ENCODE measurements around the gene TMEM263. TPM values are rescaled to one million over a fixed set of nuclear protein-coding genes. Genes with fewer than 3 reads are reported as not detected.

The TMEM263 gene
- total RNA-seq, 2 experiments from 2014 or later, result 34.1 to 60.0 TPM

DNA sequence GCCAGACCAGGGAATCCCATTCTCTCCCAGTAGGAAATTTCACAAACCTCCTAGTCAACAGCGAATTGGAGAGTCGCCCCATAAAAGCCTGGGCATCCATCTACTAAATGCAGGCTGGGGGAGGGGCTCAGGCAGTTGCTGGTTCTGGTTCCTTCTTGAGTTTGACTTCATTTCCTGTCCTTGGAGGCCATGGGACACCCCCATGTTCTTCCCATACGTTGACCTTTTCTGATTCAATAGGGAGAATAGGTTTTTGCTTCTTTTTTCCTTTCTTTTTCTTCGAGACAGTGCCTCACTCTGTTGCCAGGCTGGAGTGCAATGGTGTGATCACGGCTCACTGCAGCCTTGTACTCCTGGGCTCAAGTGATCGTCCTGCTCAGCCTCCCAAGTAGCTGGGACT, 44.1 kb upstream of the TMEM263 start:
- Histone ChIP-seq H3K4me3 (ENCODE audit: low read depth, low read length, poor library complexity, severe bottlenecking) (no peak overlapping the region), H3K27ac (ENCODE audit: low read depth, low read length, poor library complexity, severe bottlenecking) (no peak overlapping the region), H2AFZ (ENCODE audit: low read length) (no peak overlapping the region), H3K79me2 (ENCODE audit: insufficient read depth, low read depth, low read length) (no peaks in the 10 kb centered on the region), H3K36me3 (ENCODE audit: insufficient read depth, low read length) (no peaks in the 10 kb centered on the region), H3K4me2 (ENCODE audit: low read length) (no peak overlapping the region), H4K20me1 (ENCODE audit: insufficient read depth, low read length) (no peaks in the 10 kb centered on the region), H3K9me3 (ENCODE audit: low read length) (no peaks in the 10 kb centered on the region), H3K4me1 (ENCODE audit: insufficient read depth, low read length, poor library complexity, severe bottlenecking) (peaks cover 11% of the 10 kb centered on the region), H3K9me2 (ENCODE audit: insufficient read depth, low read length) (no peaks in the 10 kb centered on the region)
- intact Hi-C loops (cut with micrococcal nuclease; ENCODE audit: unreplicated experiment), result loop anchor here (10.0 kb wide), 1 partner anchor 557 kb away; the partner anchor contains the start of gene POLR3B
- ChIA-PET CTCF (ENCODE audit: unreplicated experiment) (no interaction called here), POLR2A (interaction anchor here (0.6 kb wide), 1 partner anchor 498 kb away, joined by 4 read pairs; no protein-coding TSS in a partner anchor)
- BruUV-seq (replicated peaks), result no TSS peak
- DNase-seq (ENCODE audit: low spot score), result no peak
- TF ChIP-seq, protein P1, sequence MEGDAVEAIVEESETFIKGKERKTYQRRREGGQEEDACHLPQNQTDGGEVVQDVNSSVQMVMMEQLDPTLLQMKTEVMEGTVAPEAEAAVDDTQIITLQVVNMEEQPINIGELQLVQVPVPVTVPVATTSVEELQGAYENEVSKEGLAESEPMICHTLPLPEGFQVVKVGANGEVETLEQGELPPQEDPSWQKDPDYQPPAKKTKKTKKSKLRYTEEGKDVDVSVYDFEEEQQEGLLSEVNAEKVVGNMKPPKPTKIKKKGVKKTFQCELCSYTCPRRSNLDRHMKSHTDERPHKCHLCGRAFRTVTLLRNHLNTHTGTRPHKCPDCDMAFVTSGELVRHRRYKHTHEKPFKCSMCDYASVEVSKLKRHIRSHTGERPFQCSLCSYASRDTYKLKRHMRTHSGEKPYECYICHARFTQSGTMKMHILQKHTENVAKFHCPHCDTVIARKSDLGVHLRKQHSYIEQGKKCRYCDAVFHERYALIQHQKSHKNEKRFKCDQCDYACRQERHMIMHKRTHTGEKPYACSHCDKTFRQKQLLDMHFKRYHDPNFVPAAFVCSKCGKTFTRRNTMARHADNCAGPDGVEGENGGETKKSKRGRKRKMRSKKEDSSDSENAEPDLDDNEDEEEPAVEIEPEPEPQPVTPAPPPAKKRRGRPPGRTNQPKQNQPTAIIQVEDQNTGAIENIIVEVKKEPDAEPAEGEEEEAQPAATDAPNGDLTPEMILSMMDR (conservative IDR thresholded peaks at IDR 0.05; ENCODE audit: low read length), result no peak
- TF ChIP-seq EZH2phosphoT487 (IDR thresholded peaks at IDR 0.05; ENCODE audit: borderline replicate concordance, low read depth, low read length), result no peak

- CTCF ChIA-PET (ENCODE audit: unreplicated experiment), result no interaction called here
- intact Hi-C loops (cut with micrococcal nuclease; ENCODE audit: unreplicated experiment), result loop anchor here (10.0 kb wide), 1 partner anchor 559 kb away; the partner anchor contains the start of gene POLR3B
Observed at GRCh38 chr12:106913456-106913855, 42.3 kb upstream of the TMEM263 start.

More at GRCh38 chr12:106913456-106913855, 42.3 kb upstream of the TMEM263 start:
- no peak overlapping the region for H3K4me3 ChIP-seq (ENCODE audit: low read depth, low read length, poor library complexity, severe bottlenecking)
- no peaks in the 10 kb centered on the region for H3K79me2 ChIP-seq (ENCODE audit: insufficient read depth, low read depth, low read length)
- peaks cover 11% of the 10 kb centered on the region for H3K4me1 ChIP-seq (ENCODE audit: insufficient read depth, low read length, poor library complexity, severe bottlenecking)
- no peaks in the 10 kb centered on the region for H4K20me1 ChIP-seq (ENCODE audit: insufficient read depth, low read length)
- no peaks in the 10 kb centered on the region for H3K36me3 ChIP-seq (ENCODE audit: insufficient read depth, low read length)
- no peaks in the 10 kb centered on the region for H3K9me3 ChIP-seq (ENCODE audit: low read length)
- H2AFZ ChIP-seq (ENCODE audit: low read length), result no peak overlapping the region
- DNase-seq (ENCODE audit: low spot score), result no peak
- no peak overlapping the region for H3K4me2 ChIP-seq (ENCODE audit: low read length)
- H3K27ac ChIP-seq (ENCODE audit: low read depth, low read length, poor library complexity, severe bottlenecking), result no peak overlapping the region
- TF ChIP-seq EZH2phosphoT487 (IDR thresholded peaks at IDR 0.05; ENCODE audit: borderline replicate concordance, low read depth, low read length), result no peak
- TF ChIP-seq, protein P1 (conservative IDR thresholded peaks at IDR 0.05; ENCODE audit: low read length), result no peak
- no TSS peak for BruUV-seq (replicated peaks)
- H3K9me2 ChIP-seq (ENCODE audit: insufficient read depth, low read length), result no peaks in the 10 kb centered on the region
- POLR2A ChIA-PET, result interaction anchor here (0.6 to 1.2 kb wide), 2 partner anchors 9 to 25 kb away, joined by 3 read pairs; no protein-coding TSS in a partner anchor

Measured in OCI-LY7 (cell line).